Testis (tissue), 3 donors: ENCODE measurements around the gene ATP5F1A. TPM values are rescaled to one million over a fixed set of nuclear protein-coding genes. Genes with fewer than 3 reads are reported as not detected.

Source experiments
- DNase-seq: peaks from one replicate; pipeline ENCODE4 v3.0.0-alpha.2; 2019
- H3K27ac ChIP-seq, 2 donors: fragments of 200-600 bp; sonication (generic); one replicate each; pipeline ENCODE4 v1.5.1; 2019
- H3K27me3 ChIP-seq: fragments of 200-600 bp; sonication (generic); one replicate; pipeline ENCODE4 v1.5.1; 2019
- H3K36me3 ChIP-seq: fragments of 200-600 bp; sonication (generic); one replicate; pipeline ENCODE4 v1.5.1; 2017; ENCODE audit warnings: low read depth; ENCODE audit errors: missing control alignments
- H3K4me1 ChIP-seq: fragments of 200-600 bp; sonication (generic); one replicate; pipeline ENCODE4 v1.5.1; 2019
- H3K4me3 ChIP-seq, 2 donors: fragments of 200-600 bp; sonication (generic); one replicate each; pipeline ENCODE4 v1.5.1; 2017 to 2019
- H3K9me3 ChIP-seq: fragments of 200-600 bp; sonication (generic); one replicate; pipeline ENCODE4 v1.5.1; 2017
- CTCF ChIP-seq, 3 experiments: fragments of 450-650 bp in 2 of 3; fragments of 200-600 bp in 1 of 3; sonication (generic) in 1 of 3; IDR thresholded peaks; one replicate each; pipeline ENCODE4 v1.5.1; 2016 to 2019; ENCODE audit warnings: antibody characterized with exemption in 3 of 3, mild to moderate bottlenecking in 2 of 3, moderate library complexity in 1 of 3
- POLR2A ChIP-seq: fragments of 450-650 bp; IDR thresholded peaks from one replicate; pipeline ENCODE4 v1.6.1; 2017; ENCODE audit warnings: antibody characterized with exemption, mild to moderate bottlenecking, moderate library complexity
- WGBS, 2 donors: methylation state at CpG; one replicate each; pipeline ENCODE4 v1.1.5; 2018; 5-methylcytosine and 5-hydroxymethylcytosine counted together
- intact Hi-C: fragments of 100-400 bp; cut with DNase I; formaldehyde crosslinking; loops from one replicate; pipeline ENCODE4 v1.15.1; 2023; ENCODE audit warnings: low total_unique reads
- polyA plus RNA-seq: library from polyadenylated mRNA; stranded (reverse); fragments of 350-450 nt; fragmentation: Illumina TruSeq; extraction: RNeasy Lipid Tissue Mini Kit (QIAGEN cat#74804); gene quantifications from one replicate; pipeline ENCODE4 v1.2.3, GENCODE V29; 2014; ENCODE audit warnings: low read depth, low replicate concordance; ENCODE audit not compliant: insufficient read depth
- total RNA-seq, 2 donors: library from RNA; depleted of rRNA; stranded (reverse); fragments of >200 nt; gene quantifications; one replicate each; pipeline ENCODE4 v1.2.3, GENCODE V29; 2016

The ATP5F1A gene
- total and polyA plus RNA-seq, 3 donors from 2014 or later, result 430 to 592 (median 479) TPM

GRCh38 chr18:46046126-46046525 is 52.0 kb downstream of the ATP5F1A start:
- no peak for DNase-seq
- TF ChIP-seq POLR2A (no peak), CTCF (IDR thresholded peaks at IDR 0.05) (no peak)
- no peaks in the 10 kb centered on the region for H3K36me3 ChIP-seq
- H3K4me1 ChIP-seq, result no peaks in the 10 kb centered on the region
- no peak overlapping the region for H3K27ac ChIP-seq
- no peaks in the 10 kb centered on the region for H3K27me3 ChIP-seq
- WGBS, 2 donors, result 91 to 98% methylated on average over 6 of the region's 6 CpGs
- intact Hi-C loops, result no loop called here
- no peak overlapping the region for H3K4me3 ChIP-seq
- H3K9me3 ChIP-seq, result no peaks in the 10 kb centered on the region

GRCh38 chr18:46042571-46043123 is 55.4 kb downstream of the ATP5F1A start:
- Histone ChIP-seq H3K9me3 (no peaks in the 10 kb centered on the region), H3K27ac (no peak overlapping the region), H3K36me3 (no peaks in the 10 kb centered on the region), H3K4me3 (no peak overlapping the region), H3K4me1 (no peaks in the 10 kb centered on the region), H3K27me3 (no peaks in the 10 kb centered on the region)
- no peak for DNase-seq
- WGBS, 2 donors, result 54 to 60% methylated on average over 3 of the region's 3 CpGs
- intact Hi-C loops, result no loop called here
- no peak for TF ChIP-seq POLR2A
- no peak for TF ChIP-seq CTCF (IDR thresholded peaks at IDR 0.05)

- 77 to 85% methylated on average over 5 of the region's 5 CpGs for WGBS, 2 donors
- TF ChIP-seq CTCF (IDR thresholded peaks at IDR 0.05), result no peak
- TF ChIP-seq POLR2A, result no peak
- Histone ChIP-seq H3K9me3 (no peaks in the 10 kb centered on the region), H3K4me1 (no peaks in the 10 kb centered on the region), H3K27me3 (no peaks in the 10 kb centered on the region), H3K4me3 (no peak overlapping the region), H3K27ac (no peak overlapping the region), H3K36me3 (no peaks in the 10 kb centered on the region)
- intact Hi-C loops, result no loop called here
- DNase-seq, result no peak
Observed at GRCh38 chr18:46040747-46041104, 57.4 kb downstream of the ATP5F1A start.

DNA sequence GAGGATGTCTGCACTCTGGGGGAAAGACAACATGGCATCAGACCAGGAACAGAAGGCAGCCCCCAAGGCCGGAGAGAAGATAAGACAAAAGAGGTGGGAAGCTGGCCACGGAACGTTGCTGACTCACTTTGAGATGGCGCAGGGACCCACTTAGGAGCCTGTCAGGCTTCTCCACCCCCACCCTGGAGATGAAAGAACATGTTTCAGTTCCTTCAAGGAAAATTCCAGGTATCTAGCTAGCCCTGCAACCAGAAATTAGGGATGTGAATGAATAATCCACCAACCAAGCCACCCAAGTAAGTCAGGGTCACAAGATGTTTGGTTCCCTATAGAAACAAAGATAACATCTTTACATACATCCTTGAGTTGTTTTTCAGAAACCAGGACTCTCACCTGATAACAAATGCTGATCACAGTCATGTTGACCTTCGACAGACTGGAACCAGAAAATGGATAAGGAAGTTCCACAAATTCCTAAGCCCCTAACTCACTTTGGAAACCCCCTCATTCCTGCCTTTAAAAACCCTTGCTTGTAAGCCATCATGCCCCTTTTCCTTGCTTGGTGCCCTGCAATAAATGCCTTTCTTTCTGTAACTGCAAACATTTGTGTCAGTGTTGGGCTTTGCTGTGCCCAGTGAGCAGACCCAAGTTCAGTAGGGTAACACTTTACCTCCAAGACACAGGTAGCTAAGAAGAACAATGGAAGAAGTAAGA is 57.9 kb downstream of the ATP5F1A start:
- Histone ChIP-seq H3K27ac (no peak overlapping the region), H3K9me3 (no peaks in the 10 kb centered on the region), H3K4me1 (no peaks in the 10 kb centered on the region), H3K4me3 (no peak overlapping the region), H3K36me3 (no peaks in the 10 kb centered on the region), H3K27me3 (no peaks in the 10 kb centered on the region)
- no peak for DNase-seq
- 65 to 68% methylated on average over 5 of the region's 5 CpGs for WGBS, 2 donors
- no peak for TF ChIP-seq CTCF (IDR thresholded peaks at IDR 0.05)
- intact Hi-C loops, result no loop called here
